Measurements from ENCODE around the gene TTLL12.

TTLL12 gene

DNA sequence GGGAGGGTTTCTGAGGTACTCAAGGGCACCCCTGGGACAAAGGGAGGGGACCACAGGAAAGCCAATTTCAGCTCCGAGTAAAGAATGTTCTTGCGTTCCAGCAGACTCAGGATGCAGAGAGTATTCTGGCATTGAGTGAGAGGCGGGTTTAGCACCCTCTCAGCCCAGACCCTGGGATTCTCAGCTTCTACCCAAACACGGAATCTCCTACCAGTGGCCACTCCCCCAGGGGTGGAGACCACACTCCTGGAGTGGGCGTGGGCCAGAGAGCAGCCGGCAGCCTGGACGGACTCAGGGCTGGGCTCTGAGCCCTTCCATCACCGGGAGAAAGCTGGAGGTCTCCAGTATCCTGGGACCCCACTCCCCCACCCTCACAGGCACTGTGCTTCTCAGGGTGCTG, 26.1 kb upstream of the TTLL12 start:
- DNase-seq = no peak

- no peak for DNase-seq
These were observed 25.6 kb upstream of the TTLL12 start for GRCh38 chr22:43212434-43212952.

- no peak for DNase-seq
These were observed 25.1 kb upstream of the TTLL12 start for GRCh38 chr22:43211941-43212433.

- DNase-seq = no peak
These were observed 23.9 kb upstream of the TTLL12 start for GRCh38 chr22:43210631-43211515.

DNA sequence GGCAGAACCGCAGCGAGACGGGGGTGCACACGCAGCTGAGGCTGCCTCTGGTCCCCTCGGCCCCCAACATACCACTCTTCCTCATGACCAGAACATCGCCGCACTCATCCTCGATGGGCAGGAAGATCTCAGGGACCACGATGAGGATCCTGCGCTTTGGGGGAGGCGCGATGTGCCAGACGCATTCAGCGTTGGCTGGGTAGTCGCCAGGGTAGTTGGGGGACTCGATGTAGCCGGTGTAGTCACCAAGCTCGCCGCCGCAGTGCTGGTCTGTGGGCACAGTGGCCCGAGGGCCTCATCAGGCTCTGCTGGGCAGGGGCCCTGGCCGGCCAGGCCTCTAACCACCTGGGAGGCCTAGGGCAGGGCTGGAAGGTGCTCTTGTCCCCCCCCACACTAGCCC, 23.0 kb upstream of the TTLL12 start:
- no peak for DNase-seq

- no peak for DNase-seq
These were observed 22.6 kb upstream of the TTLL12 start for GRCh38 chr22:43209523-43209890.

DNA sequence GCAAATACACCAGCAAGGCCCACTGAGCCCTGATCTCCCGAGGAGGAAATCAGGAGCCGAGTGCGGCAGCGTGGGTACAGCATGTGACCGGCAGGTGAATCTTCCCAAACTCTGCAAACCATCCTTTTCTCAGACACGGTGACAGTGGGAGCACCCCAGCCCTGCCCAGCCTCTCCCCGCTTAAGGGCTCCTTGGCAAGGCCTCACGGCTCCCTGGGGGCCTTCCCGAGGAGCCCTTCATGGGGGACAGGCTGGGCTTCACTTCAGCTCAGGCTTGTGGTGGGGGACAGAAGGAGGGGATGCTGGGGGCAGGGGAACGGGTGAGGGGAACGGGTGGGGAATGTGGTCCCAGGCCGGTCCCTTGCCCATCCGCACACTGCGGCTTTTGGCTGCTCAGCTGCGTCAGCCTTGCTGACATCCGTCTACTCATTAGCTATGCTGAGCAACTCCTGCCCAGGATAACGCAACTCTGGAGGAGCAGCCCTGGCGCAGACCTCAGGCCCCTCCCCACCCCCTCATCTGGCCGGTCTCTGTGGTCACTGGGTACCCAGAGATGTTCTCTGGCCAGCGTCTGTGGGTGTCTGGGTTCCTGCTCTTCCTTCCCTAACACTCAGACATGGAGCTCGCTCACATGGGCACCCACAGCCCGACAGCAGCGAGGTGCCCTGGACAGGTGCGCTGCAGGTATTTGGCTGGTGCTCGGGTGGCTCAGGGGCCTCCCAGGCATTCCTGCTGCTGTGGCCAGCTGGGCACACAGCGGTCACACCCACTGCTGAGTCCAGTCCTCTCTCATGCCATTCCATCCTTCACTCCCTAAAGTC, 22.0 kb upstream of the TTLL12 start:
- DNase-seq = no peak

DNA sequence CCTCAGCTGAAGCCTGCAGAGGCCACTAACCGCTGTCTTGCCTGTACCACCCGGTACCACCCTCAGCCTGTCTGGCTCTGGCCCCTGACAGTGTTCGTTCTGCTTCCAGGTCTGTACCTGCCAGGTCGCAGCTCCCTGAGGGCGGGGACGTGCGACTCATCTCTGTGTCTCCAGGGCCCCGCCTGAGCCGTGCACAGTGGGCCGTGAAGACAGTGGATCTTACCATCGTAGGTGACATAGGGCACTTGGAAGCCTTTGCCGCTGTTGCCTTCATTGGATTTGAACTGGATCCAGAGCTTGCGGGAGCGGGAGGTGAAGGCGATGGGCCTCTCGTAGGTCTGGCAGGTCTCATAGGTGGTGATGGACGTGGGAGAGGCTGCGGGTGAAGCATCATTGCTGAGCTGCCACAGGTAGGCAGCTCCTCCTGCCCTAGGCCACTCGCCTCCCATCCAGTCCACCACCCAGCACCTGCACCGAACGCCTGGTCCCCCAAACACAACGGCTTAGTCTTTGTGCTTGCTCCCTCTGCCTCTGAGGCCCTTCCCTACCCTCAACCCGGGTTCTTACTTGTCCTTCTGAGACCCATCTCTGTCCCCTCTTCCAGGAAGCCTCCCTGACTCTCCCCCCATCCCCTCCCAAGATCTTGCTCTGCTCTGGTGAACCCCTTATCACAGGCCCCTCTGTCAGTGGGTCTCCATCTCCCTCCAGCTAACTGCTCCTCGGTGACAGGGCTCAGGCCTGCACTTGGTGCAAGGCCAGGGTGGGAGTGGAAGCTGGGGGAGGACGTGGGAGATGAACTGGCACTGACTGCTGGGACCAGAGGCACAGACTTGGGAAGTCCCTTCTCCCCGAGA, 21.1 kb upstream of the TTLL12 start:
- DNase-seq = no peak

- DNase-seq = no peak
These were observed 20.5 kb upstream of the TTLL12 start for GRCh38 chr22:43207386-43207785.

DNA sequence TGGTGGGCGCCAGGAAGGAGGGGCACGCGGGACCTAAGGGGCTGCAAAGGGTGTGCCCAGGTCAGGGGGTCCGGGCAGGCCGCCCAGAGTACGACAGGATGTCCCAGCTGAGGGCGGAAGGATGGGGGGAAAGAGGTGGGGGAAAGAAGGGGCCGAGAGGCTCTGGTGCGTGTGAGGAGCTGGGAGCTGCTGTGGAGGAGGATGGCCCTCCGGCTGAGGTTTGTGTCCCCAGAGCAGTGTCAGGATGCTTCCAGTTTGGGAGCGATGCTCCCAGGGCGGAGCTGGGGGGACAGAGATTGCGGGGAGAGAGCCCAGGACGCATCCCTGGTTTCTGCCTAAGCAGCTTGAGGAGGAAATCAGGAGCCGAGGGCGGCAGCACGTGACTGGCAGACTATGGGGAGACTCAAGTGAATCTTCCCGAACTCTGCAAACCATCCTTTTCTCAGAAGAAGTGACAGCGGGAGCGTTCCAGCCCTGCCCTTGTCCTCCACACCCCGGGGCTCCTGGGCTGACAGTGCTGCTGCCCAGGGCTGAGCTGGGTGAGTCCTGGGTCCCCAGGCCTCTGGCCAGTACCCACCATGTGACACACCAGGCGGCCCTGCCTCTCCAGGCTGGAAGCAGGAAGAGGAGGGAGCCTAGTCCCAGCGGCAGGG, 19.7 kb upstream of the TTLL12 start:
- no peak for DNase-seq

- DNase-seq = no peak
These were observed 19.0 kb upstream of the TTLL12 start for GRCh38 chr22:43205748-43206508.

DNA sequence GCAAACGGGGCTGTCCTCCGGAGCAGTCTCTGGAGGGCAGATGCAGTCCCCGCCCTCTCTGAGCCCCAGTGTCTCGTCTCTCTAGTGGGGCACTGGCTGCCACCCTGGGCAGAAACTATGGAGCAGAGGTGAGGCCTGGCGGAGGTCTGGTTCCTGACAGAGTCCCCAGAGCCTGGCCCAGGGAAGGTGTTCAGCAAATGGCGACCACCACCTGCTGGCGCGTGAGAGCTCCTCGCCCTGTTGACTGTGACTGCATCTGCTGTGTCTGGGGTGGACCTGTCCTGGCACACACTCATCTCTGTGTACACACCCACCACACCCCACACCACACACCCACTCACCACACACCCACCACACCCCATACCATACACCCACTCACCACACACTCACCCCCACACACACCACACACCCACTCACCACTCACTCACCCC, 18.3 kb upstream of the TTLL12 start:
- DNase-seq = no peak

DNA sequence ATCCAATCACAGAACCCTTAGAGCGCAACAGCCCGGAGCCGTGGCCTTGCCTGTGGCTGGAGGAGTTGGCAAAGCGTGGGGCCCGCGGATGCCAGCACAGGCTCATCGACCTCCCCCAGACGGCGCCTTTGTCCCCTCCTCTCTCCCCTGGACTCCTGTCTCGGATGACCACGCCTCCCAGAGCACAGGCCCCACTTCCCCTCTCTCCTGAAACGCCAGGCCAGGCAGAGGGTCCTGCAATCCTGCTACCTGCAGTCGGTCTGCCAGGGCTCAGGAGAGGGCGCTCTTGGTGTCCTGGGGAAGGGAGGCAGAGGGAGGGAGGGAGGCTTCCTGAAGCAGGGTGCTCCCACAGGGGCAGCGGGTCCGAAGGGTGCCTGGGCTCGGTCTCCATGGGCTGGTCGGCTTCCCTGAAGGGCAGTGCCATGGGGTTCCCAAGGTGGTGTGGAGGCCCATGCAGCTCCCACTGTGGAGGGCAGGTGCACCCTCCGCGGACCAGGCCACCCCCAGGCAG, 16.6 kb upstream of the TTLL12 start:
- no peak for DNase-seq

- no peak for DNase-seq
These were observed 15.9 kb upstream of the TTLL12 start for GRCh38 chr22:43202756-43203410.

GRCh38 chr22:43202326-43202725, 15.4 kb upstream of the TTLL12 start:
- no peak for DNase-seq

DNA sequence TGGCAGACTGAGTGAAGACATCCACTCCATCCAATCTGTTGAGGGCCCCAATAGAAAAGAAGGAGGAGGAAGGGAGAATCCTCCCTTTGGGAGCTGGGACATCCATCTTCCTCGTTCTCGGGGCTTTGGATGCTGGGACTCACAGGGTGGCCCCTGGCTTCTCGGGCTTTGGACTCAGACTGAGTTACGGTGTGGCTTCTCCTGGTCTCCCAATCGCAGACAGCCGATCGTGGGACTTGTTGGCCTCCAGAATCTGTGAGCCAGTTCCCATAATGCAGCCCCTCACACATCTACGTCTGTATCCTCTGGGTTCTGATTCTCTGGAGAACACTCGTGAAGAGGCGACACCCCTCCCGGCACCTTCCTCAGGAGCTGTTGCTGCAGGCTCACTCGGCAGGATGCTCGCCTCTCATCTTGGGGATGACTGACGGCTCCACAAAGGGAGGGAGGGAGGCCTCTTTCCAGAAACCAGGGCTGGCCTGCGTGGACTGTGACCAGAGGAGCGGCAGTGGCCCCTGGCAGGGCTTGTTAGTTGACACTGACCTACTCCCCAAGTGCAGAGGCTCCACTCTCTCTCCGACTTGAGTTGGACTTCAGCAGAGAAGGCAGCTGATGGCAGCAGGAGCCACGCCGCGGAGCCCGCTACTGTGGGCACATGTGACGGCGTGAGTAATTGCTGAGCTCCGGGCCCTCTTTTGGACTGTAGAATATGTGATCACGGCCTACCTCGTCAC, 14.7 kb upstream of the TTLL12 start:
- no peak for DNase-seq

GRCh38 chr22:43200555-43200954, 13.6 kb upstream of the TTLL12 start:
- DNase-seq = no peak

DNA sequence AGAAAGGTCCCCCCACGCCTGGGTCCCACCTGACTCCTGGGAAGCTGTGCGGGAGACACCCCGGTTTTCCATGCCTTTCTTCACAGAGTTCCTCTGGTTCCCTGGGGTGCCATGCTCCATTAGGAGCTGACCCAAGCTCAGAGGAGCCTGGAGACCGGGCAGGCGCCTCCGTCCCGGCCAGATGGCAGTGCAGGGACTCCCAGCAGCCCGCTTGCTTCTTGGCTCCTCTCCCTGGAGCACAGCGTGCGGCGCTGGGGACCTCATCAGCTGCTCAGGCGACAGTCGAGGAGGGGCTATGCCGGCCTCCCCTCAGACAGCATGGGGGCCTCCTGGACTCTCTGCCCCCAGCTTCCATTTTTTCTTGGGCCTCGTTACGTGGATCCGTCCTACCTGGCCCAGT, 13.1 kb upstream of the TTLL12 start:
- no peak for DNase-seq

DNA sequence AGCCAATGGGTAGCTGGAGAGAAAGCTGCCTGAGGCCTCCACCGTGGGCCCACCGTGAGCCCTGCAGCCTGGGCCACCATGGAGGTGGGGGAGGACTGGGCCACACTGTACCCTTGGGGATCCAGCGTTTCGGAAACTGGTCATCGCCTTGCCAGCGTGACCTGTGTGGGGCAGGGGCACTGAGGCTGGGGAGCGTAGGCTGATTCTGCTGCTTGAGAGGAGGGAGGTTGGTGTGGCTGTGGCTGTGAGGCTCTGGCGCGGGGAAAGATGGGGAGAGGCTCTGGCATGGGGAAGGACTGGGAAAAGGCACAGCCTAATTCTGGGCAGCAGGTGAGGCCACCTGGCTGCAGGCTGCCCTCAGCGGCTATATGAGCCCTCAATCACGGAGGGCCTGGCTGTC, 12.6 kb upstream of the TTLL12 start:
- DNase-seq = no peak

DNA sequence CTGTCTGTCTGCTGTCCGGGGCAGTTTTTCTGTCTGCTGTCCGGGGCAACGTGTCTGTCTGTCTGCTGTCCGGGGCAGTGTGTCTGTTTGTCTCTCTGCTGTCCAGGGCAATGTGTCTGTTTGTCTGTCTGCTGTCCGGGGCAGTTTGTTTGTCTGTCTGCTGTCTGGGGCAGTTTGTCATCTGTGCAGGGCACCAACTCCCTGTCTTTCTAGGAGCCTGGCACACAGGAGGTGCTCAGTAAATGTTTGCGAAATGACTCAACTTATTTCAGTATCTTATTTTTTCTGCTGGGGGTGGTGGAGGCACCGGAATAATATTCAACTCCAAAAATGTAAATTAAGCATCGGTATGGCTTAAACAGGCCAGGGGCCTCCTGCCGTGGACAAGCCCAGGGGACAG, 12.0 kb upstream of the TTLL12 start:
- DNase-seq = no peak

All from amniotic stem cell (primary cell).